Fibroblast of villous mesenchyme (primary cell): ENCODE measurements around the gene KCNQ1. TPM values are rescaled to one million over a fixed set of nuclear protein-coding genes. Genes with fewer than 3 reads are reported as not detected.

ENCODE experiments used
- DNase-seq: peaks from one replicate; pipeline ENCODE4 v3.0.0-alpha.2; 2010; ENCODE audit warnings: low read depth
- H3K4me3 ChIP-seq: 2 replicates; pipeline ENCODE4 v1.5.1; 2011; ENCODE audit warnings: low read depth, mild to moderate bottlenecking, low read length
- total RNA-seq: library from RNA; depleted of rRNA; stranded (reverse); fragments of >200 nt; gene quantifications from 2 replicates; pipeline ENCODE4 v1.2.3, GENCODE V29; 2012
- TF ChIP-seq, protein P1 (sequence below): IDR thresholded peaks from 2 replicates; pipeline ENCODE4 v1.5.1; 2012; ENCODE audit warnings: low read depth, mild to moderate bottlenecking, low read length; ENCODE audit not compliant: insufficient read depth

KCNQ1 gene
- total RNA-seq, 1 donor, result not detected

DNA sequence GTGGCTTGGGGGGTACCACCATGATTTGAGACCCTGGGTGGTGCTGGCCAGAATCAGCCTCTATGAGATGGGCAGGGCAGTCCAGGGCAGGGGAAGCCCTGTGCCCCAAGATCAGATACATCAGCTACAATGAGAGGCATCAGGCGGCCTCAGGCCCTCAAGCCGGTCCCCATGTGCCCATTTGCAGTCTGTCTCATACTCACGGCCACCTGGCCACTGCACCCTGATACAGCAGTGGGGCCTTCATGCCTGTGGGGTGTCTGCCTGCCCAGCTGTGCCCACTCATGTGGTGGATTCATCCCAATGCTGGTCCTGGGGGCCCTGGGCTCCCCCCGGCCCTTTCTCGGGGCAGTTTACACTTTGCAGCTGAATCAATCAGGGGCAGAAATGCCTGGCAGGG is 297.4 kb downstream of the KCNQ1 start:
- no peak overlapping the region for H3K4me3 ChIP-seq
- TF ChIP-seq, protein P1, sequence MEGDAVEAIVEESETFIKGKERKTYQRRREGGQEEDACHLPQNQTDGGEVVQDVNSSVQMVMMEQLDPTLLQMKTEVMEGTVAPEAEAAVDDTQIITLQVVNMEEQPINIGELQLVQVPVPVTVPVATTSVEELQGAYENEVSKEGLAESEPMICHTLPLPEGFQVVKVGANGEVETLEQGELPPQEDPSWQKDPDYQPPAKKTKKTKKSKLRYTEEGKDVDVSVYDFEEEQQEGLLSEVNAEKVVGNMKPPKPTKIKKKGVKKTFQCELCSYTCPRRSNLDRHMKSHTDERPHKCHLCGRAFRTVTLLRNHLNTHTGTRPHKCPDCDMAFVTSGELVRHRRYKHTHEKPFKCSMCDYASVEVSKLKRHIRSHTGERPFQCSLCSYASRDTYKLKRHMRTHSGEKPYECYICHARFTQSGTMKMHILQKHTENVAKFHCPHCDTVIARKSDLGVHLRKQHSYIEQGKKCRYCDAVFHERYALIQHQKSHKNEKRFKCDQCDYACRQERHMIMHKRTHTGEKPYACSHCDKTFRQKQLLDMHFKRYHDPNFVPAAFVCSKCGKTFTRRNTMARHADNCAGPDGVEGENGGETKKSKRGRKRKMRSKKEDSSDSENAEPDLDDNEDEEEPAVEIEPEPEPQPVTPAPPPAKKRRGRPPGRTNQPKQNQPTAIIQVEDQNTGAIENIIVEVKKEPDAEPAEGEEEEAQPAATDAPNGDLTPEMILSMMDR, result no peak
- DNase-seq, result no peak

DNA sequence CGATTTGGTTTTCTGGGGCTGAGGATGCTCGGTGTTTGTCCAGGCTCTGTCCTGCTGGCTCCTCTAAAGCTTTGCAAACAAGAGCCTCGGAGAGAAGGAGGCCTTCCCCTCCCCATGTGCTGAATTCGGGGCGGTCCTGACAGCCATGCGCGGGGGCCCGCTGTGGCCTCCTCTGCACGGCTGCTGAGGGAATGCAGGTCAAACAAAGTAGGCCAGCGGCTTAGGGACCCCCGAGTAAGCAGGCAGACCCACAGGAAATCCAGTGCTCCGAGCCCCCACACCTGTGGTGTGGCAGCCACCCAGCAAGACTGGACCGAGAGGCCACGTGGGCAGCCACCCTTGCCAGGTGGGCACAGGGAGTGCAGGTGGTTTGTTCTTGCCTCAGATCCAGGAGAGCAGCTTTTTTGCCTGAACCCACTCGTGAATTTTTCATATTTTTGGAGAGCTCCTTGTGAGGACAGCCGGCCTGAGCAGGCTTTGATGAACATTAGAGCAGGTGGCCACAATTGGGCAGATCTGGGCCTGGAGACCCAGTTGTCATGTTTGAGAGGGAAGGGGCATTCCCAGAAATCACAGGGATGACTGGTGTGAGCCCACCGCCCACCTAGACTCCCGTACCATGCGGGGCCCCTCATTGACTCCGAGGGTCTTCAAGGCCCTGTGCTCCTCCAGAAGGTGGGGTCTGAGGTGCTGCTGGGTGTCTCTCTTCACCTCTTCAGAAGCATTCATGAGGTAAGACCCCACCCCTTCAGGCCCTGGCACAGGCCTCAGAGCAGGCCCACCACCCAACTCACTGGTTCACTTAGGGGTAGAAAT is 298.0 kb downstream of the KCNQ1 start:
- DNase-seq, result no peak
- no peak overlapping the region for H3K4me3 ChIP-seq
- TF ChIP-seq, protein P1, result no peak

DNA sequence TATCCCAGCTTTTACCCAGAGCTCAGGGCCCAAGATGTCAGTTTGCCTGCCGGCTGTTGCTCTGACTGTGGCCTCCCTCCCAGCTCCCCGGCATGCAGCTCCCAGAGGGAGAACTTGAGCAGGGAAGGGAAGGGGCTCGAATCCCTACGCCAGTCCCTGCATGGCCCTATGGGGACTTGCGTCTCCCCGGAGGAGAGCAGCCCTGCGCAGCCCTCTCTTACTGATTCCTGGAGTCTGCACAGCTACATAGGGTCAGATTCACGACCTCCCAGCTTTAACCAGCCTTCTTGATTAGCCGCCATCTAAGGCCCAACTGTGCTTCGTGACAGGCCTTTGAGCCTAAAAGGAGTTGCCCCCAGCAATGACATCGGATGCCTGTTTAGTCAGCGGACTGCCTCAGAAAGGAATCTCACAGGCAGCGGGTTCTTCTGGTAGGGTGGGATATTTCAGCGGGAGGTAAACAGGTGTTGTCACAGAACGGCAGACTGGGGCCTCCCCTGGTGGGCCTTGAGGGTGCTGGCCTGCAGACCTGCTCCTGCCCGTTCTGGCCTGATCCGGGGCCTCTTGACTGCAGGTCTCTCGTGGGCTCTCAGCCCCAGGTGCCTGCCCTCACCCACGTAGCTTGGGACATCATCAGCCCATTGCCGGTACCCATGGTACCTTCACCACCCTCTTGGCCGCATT is 298.8 kb downstream of the KCNQ1 start:
- no peak overlapping the region for H3K4me3 ChIP-seq
- no peak for DNase-seq
- TF ChIP-seq, protein P1, result no peak

DNA sequence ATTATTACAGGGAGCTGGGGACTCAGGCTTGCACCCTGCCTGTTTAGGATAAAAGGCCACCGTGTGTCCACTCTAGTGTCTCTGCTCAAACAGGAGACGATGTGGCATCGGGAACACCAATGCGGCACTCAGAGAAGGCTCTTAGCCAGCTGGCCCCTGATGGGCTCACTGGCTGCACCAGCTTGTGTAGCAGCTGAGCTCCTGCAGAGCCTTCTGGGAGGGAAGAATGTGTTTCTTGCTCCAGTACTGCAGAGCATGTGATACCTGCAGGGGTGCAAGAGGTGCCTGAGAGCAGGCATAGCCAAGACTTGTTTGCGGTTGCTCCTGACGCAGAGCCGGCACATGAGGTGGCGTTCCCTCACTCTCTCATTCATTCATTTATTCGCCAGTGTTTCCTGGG is 299.4 kb downstream of the KCNQ1 start:
- no peak for DNase-seq
- TF ChIP-seq, protein P1, result no peak
- no peak overlapping the region for H3K4me3 ChIP-seq

DNA sequence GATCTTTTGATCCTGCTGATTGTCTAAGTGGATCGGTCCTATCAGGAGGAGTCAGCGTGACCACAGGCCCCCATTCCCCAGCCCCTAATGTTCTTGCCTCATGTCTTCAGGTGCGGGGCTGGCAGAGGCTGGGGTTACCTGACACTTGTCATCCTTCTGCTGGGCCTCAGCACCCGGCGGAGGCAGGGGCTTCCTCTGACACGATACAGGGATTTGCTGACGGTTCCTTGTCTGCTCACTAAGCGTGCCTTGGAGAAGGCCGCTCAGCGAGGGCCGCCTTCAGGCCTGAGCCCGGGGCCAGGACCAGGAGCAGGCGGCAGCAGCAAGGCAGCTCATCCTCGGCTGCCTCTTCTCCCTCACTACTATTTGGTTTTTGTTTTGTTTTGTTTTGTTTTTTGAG is 300.7 kb downstream of the KCNQ1 start:
- no peak for DNase-seq
- no peak overlapping the region for H3K4me3 ChIP-seq
- TF ChIP-seq, protein P1, result no peak

DNA sequence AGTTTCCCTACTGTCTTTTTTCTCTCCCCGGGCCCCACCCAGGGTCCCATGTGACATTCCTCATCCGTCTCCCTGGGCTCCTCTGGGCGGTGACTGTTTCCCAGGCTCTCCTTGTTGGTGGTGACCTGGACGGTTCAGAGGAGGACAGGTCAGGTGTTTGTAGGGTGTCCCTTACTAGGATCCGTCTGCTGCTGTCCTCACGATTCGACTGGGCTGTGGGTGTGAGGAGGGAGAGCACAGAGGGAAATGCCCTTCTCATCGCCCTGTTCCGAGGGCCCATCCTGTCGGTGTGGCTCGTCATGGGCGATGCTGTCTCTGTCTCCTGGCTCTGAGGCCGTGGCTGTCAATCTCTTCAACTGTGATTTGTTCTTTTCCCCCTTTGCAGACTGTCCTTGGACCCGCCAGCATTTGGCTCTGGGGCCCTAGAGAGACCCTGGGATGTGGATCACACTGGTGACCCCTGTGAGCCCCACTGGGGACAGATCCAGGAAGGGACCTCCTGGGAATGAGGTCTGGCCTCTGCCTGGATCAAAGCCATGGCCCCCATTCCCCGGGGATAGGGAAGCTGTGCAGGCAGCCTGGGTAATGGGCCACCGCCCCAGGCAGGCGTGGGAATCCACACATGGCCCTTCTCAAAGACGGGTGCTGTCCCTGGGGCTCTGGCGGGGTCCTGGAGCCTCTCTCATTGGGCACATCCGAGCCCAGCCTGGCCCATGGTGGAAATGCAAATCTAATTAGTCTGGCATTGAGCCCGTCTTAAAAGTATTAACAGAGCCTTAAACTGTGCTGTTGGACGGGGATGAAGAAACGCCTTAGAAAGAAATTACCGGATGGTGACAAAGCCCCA is 301.8 kb downstream of the KCNQ1 start:
- DNase-seq, result no peak
- TF ChIP-seq, protein P1, result no peak

More for the DNA sequence above, 301.8 kb downstream of the KCNQ1 start:
- H3K4me3 ChIP-seq, result no peak overlapping the region
